Retinal pigment epithelial cell (primary cell): ENCODE measurements around the gene KCNE1.

Source experiments
- DNase-seq: peaks from one replicate; pipeline ENCODE4 v3.0.0-alpha.2; 2010; ENCODE audit warnings: low read depth
- H3K4me3 ChIP-seq: 2 replicates; pipeline ENCODE4 v1.5.1; 2011; ENCODE audit warnings: mild to moderate bottlenecking, low read length, control low read depth, moderate library complexity
- TF ChIP-seq, protein P1 (sequence below): conservative IDR thresholded peaks from 2 replicates; pipeline ENCODE4 v1.5.1; 2011; ENCODE audit warnings: low read depth, low read length, control low read depth, inconsistent platforms

The KCNE1 gene

DNA sequence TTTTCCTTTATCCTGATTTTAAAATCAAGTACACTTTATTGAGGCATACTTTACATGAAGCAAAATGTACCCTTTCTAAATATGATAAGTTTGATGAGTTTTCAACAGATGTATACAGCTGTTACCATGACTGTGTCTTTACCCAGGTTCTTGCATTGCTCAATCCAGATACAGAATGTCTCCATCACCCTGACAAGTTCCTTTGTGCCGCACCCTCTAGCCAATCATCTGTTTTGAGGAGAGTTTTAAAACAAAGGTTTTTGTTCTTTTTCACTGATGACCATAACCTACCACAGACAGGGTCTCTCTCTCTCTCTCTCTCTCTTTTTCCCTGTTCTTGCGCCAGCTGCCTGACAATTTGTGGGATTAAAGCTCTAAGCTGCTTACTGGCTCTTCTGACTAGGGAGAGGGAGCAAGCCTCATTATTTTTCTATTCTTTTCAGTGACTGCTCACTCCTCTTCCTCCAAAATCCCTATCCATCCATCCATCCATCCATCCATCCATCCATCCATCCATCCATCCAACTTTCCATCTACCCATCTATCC is 1.2 kb upstream of the KCNE1 start:
- no peak overlapping the region for H3K4me3 ChIP-seq
- DNase-seq, result peak; percentile 44
- TF ChIP-seq, protein P1, sequence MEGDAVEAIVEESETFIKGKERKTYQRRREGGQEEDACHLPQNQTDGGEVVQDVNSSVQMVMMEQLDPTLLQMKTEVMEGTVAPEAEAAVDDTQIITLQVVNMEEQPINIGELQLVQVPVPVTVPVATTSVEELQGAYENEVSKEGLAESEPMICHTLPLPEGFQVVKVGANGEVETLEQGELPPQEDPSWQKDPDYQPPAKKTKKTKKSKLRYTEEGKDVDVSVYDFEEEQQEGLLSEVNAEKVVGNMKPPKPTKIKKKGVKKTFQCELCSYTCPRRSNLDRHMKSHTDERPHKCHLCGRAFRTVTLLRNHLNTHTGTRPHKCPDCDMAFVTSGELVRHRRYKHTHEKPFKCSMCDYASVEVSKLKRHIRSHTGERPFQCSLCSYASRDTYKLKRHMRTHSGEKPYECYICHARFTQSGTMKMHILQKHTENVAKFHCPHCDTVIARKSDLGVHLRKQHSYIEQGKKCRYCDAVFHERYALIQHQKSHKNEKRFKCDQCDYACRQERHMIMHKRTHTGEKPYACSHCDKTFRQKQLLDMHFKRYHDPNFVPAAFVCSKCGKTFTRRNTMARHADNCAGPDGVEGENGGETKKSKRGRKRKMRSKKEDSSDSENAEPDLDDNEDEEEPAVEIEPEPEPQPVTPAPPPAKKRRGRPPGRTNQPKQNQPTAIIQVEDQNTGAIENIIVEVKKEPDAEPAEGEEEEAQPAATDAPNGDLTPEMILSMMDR, result no peak

DNA sequence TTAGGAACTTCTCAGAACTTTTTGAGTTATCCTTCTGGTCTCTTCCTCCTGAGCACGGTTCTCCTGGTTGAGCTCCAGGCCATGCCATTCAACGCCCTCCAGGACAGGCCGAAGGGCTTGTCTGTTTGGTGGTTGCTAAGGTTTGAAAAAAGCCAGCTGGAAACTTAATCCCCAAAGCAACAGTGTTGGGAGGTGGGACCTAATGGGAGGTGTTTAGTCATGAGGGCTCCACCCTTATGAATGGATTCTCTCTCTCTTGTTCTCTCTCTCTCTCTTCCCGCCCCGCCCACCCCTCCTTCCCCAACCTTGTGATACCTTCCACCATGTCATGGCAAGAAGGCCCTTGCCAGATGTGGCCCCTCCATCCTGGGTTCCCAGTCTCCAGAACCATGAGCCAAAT is 829 bp downstream of the KCNE1 start:
- DNase-seq, result peak; percentile 46

DNA sequence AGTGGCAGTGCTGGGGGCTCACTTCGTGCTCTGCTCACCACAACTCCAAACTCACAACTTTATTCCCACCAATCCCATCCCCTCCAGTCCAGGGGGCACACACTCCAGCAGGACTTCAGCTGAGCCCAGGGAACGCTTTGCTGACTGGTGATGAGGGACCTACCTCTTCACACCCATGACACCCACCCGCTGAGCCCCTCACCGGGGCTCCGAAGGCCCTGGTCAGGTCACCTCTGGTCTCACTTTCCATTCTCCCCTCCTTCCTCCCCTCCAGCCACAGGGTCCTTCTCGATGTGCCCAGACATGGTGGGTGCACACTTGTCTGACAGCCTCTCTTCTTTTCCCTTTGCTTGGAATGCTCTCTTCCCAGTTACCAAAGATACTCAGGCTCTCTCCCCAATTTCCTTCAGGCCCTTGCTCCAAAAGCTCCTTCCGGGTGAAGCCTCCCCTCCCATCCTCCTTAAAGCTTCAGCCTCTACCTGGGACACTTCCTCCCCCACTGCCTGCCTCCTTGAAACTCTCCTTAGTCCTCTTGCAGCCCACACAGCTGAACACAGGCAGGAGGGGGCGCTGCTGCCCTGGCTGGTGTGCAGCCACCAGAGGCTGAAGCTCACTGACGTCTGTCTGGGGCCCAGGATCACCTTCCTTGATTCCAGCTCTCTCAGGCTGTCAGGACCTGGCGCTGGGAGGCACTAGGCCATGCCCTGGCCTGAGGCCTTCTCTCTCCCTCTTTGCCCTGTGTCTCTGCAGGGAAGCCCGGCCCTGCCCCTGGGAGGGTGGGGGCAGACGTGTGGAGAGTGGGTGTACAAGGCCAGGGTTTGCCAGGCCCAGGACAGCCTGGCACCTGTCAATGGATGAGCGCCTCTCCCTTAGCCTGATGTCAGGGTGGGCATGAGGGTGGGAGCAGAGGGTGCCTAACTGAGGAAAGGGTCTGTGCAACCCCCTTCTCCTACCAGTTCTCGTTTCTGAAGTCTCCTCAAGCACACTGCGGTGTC is 1.6 kb downstream of the KCNE1 start:
- TF ChIP-seq, protein P1, result peak; percentile 79
- H3K4me3 ChIP-seq, result no peak overlapping the region
- DNase-seq, result peak; percentile 50

More for the DNA sequence above, 829 bp downstream of the KCNE1 start:
- TF ChIP-seq, protein P1, result no peak
- no peak overlapping the region for H3K4me3 ChIP-seq

DNA sequence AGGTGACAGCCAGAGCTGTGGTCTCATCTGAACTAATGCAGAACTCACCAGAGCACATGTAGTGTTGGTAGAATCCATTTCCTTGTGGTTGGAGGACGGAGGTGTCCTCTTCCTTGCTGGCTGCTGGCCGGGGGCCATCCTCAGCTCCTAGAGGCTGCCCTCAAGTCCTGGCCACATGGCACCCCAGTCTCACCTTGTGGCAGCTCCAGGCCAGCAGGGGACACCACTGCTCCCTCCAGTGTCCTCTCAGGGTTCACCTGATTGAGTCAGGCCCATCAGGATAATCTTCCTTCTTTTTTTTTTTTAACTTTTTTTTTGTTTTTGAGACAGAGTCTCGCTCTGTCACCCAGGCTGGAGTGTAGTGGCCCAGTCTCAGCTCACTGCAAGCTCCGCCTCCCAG is 2.9 kb downstream of the KCNE1 start:
- no peak for DNase-seq
- TF ChIP-seq, protein P1, result peak; percentile 25
- H3K4me3 ChIP-seq, result no peak overlapping the region

DNA sequence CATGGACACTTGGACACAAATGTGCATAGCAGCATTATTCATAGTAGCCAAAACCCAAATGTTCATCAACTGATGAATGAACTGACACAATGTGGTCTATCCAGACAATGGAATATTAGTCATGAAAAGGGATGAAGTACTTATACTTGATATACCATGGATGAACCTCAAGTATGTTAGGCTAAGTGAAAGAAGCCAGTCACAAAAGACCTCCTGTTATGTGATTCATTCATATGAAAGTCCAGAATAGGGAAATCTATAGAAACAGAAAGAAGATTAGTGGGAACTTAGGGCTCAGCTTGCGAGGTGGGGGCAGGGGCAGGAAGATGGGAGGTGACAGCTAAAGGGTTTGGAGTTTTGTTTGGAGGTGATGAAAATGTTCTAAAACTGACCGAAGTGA is 7.4 kb downstream of the KCNE1 start:
- H3K4me3 ChIP-seq, result no peak overlapping the region
- DNase-seq, result no peak
- TF ChIP-seq, protein P1, result no peak

DNA sequence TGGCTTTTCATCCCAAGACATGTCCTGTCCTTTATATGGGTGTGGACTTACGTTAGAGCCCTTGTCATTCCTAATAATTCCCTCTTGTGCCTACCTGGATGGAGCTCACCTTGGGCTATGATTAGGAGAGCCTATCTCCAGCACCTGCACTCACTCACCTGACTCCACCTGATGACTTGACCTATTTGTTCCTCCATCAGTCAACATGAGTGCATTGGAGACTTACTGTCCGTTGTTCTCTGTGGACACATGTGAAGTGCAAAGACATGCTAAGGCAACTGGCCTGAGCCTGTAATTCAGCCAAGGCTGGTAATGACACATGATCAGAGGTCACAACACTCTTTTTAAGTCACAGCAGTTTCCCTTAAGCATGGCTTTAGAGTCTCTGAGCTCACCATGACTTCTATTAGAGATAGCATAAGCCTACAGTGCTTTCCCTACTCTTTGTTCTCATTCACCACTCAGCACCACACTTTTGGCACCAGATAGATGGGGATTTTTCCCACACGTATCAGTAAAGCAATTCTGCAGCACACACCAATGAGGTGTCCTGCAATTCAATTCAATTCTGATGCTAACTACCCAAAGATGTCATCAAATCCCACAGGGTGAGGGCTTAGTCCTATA is 9.4 kb downstream of the KCNE1 start:
- DNase-seq, result no peak
- TF ChIP-seq, protein P1, result no peak
- H3K4me3 ChIP-seq, result no peak overlapping the region
